K562 (cell line): ENCODE measurements around the gene NDUFA6. TPM values are rescaled to one million over a fixed set of nuclear protein-coding genes. Genes with fewer than 3 reads are reported as not detected.

Source experiments
- ATAC-seq: fragments of 200-7000 bp; cut with Tn5 transposase; 3 replicates; pipeline ENCODE4 v1.9.1; 2020; ENCODE audit warnings: moderate library complexity
- BruUV-seq: library from RNA; stranded (reverse); fragments of 400-500 nt; replicated peaks from 2 replicates; lab custom pipeline; 2021; lab: Mats Ljungman, UMichigan
- CTCF ChIA-PET: fragments of 300-600 bp; formaldehyde crosslinking; extraction: SDS; loops from one replicate; lab custom pipeline; 2021; ENCODE audit warnings: low intra/inter-chr PET ratio; lab: Yijun Ruan, JAX
- POLR2A ChIA-PET: fragments of 300-600, 350-650 bp; sonication (Branson Sonifier 250); formaldehyde crosslinking; extraction: SDS; loops from one replicate; lab custom pipeline; 2021; ENCODE audit warnings: antibody characterized with exemption, inconsistent platforms; lab: Yijun Ruan, JAX
- DNase-seq, 4 experiments: peaks; one replicate each; pipeline versions ENCODE4 v3.0.0 to v3.0.0-alpha.2; 2011 to 2018; ENCODE audit warnings: low spot score in 3 of 4, mixed read lengths in 3 of 4; ENCODE audit errors: extremely low read depth in 1 of 4
- FAIRE-seq: peaks from 2 replicates; lab custom pipeline; 2011; peaks lifted over from hg19 to GRCh38; lab: Jason Lieb, UNC
- H2AFZ ChIP-seq: 2 replicates; pipeline ENCODE4 v1.6.0; 2011; ENCODE audit warnings: low read depth, low read length, control low read depth, inconsistent platforms
- H3K27ac ChIP-seq: fragments of 200-600 bp; 3 replicates; pipeline ENCODE4 v1.8.0; 2011; ENCODE audit warnings: low read depth, mild to moderate bottlenecking, control low read depth, inconsistent platforms, low read length, moderate library complexity, mixed read lengths; ENCODE audit errors: extremely low read depth
- H3K27me3 ChIP-seq, 2 experiments: fragments of 300-600 bp in 1 of 2; 2 replicates in 1 of 2; 3 replicates in 1 of 2; pipeline versions ENCODE4 v1.6.0 to v1.8.0; 2011; ENCODE audit warnings: inconsistent platforms in 2 of 2, low read length in 2 of 2, mild to moderate bottlenecking in 1 of 2, mixed read lengths in 1 of 2, moderate library complexity in 1 of 2; ENCODE audit not compliant: control insufficient read depth in 2 of 2, insufficient read depth in 2 of 2
- H3K36me3 ChIP-seq: fragments of 300-600 bp; 3 replicates; pipeline ENCODE4 v1.8.0; 2011; ENCODE audit warnings: mild to moderate bottlenecking, low read length, inconsistent platforms; ENCODE audit not compliant: control insufficient read depth, insufficient read depth
- H3K4me1 ChIP-seq, 2 experiments: fragments of 200-600 bp in 1 of 2; replicated peaks in 1 of 2; 2 replicates in 1 of 2; 3 replicates in 1 of 2; pipeline versions ENCODE4 v1.5.1 to v1.8.0; 2011; ENCODE audit warnings: inconsistent platforms in 2 of 2, low read length in 2 of 2, mild to moderate bottlenecking in 1 of 2, mixed read lengths in 1 of 2, moderate library complexity in 1 of 2; ENCODE audit not compliant: control insufficient read depth in 2 of 2, insufficient read depth in 2 of 2
- H3K4me2 ChIP-seq: 2 replicates; pipeline ENCODE4 v1.6.1; 2011; ENCODE audit warnings: low read length, control low read depth, inconsistent platforms, mixed read lengths; ENCODE audit not compliant: insufficient read depth
- H3K4me3 ChIP-seq: fragments of 200-600 bp; sonication (generic), shearing (Covaris generic); 2 replicates; pipeline ENCODE4 v1.5.1; 2016; ENCODE audit warnings: control low read depth, inconsistent platforms
- H3K79me2 ChIP-seq: fragments of 200-600 bp; 3 replicates; pipeline ENCODE4 v1.8.0; 2011; ENCODE audit warnings: low read length, inconsistent platforms; ENCODE audit not compliant: control insufficient read depth, insufficient read depth
- H3K9ac ChIP-seq, 2 experiments: 2 replicates each; pipeline versions ENCODE4 v1.6.0 to v1.6.1; 2011; ENCODE audit warnings: low read depth in 2 of 2, low read length in 2 of 2, control low read depth in 1 of 2, inconsistent platforms in 1 of 2, mild to moderate bottlenecking in 1 of 2, mixed read lengths in 1 of 2; ENCODE audit not compliant: insufficient read depth in 1 of 2
- H3K9me1 ChIP-seq: one replicate; pipeline ENCODE4 v1.6.0; 2011; ENCODE audit warnings: inconsistent platforms, mild to moderate bottlenecking, low read length, moderate library complexity; ENCODE audit not compliant: control insufficient read depth, insufficient read depth
- H3K9me3 ChIP-seq: replicated peaks from 2 replicates; pipeline ENCODE4 v1.5.1; 2011; ENCODE audit warnings: low read depth, low read length, inconsistent platforms; ENCODE audit not compliant: control insufficient read depth, insufficient read depth
- H4K20me1 ChIP-seq: replicated peaks from 2 replicates; pipeline ENCODE4 v1.6.1; 2011; ENCODE audit warnings: low read length, inconsistent platforms, mixed read lengths; ENCODE audit not compliant: control insufficient read depth, insufficient read depth
- GTF2F1 ChIP-seq: IDR thresholded peaks from 2 replicates; pipeline ENCODE4 v1.6.1; 2011; ENCODE audit warnings: low read depth, low read length, improper control_type of control experiment
- MTA2 ChIP-seq: fragments of 450-650 bp; IDR thresholded peaks from 2 replicates; pipeline ENCODE4 v1.6.1; 2016; ENCODE audit warnings: low read depth
- POLR2AphosphoS2 ChIP-seq: IDR thresholded peaks from 2 replicates; pipeline ENCODE4 v1.6.1; 2012; ENCODE audit warnings: low read length, improper control_type of control experiment
- SUPT5H ChIP-seq: fragments of 450-650 bp; IDR thresholded peaks from 2 replicates; pipeline ENCODE4 v1.6.1; 2016
- TRIM25 ChIP-seq: fragments of 450-650 bp; IDR thresholded peaks from 2 replicates; pipeline ENCODE4 v1.7.0; 2016; ENCODE audit warnings: borderline replicate concordance
- YBX1 ChIP-seq: fragments of 450-650 bp; IDR thresholded peaks from 2 replicates; pipeline ENCODE4 v1.7.1; 2016; ENCODE audit warnings: mild to moderate bottlenecking
- ZNF408 ChIP-seq: fragments of 250-450 bp; sonication (Bioruptor Pico); IDR thresholded peaks from 2 replicates; pipeline ENCODE4 v1.4.0; 2020; ENCODE audit warnings: low read depth, mild to moderate bottlenecking, moderate library complexity
- WGBS: fragments of 100-300 bp; shearing (Covaris generic); methylation state at CpG from one replicate; pipeline ENCODE4 v1.1.6; 2016; ENCODE audit warnings: low coverage, mixed read lengths; ENCODE audit not compliant: insufficient coverage; ENCODE audit errors: missing lambda C conversion rate; 5-methylcytosine and 5-hydroxymethylcytosine counted together
- in situ Hi-C: fragments of 300-500 bp; cut with MboI; formaldehyde crosslinking; loops from 4 replicates; pipeline ENCODE4 v1.15.0; 2018; ENCODE audit warnings: inconsistent platforms, mixed read lengths
- intact Hi-C: fragments of 100-400 bp; cut with micrococcal nuclease; formaldehyde crosslinking; loops from 2 replicates; pipeline ENCODE4 v1.14.2; 2022
- polyA plus RNA-seq, 8 experiments: library from polyadenylated mRNA; depleted of rRNA in 4 of 8; stranded (reverse) in 5 of 8; unstranded in 3 of 8; fragments of >200 nt; fragmentation: Nextera tagmentation in 2 of 8; fragmentation: Illumina TruSeq in 1 of 8; extraction: Ambion mirVana in 2 of 8; extraction: Trizol in 1 of 8; gene quantifications; 2 replicates each; pipeline versions ENCODE4 v1.2.1 to v1.2.3, GENCODE V29; 2011 to 2014; ENCODE audit warnings: inconsistent platforms in 1 of 8, missing spikeins in 1 of 8
- total RNA-seq, 7 experiments: library from RNA; depleted of rRNA in 6 of 7; stranded (reverse); fragments of >200 nt in 6 of 7; fragmentation: Illumina TruSeq in 2 of 7; extraction: Trizol in 2 of 7; gene quantifications; 2 replicates each; pipeline versions ENCODE4 v1.2.1 to v1.2.3, GENCODE V29; 2011 to 2021; ENCODE audit warnings: low replicate concordance in 1 of 7

NDUFA6 gene
- total and polyA plus RNA-seq, 9 of the 15 experiments (the other 6 are each of a cell fraction or from before 2014, with no cell fraction given): 90.0 to 474 (median 128) TPM

DNA sequence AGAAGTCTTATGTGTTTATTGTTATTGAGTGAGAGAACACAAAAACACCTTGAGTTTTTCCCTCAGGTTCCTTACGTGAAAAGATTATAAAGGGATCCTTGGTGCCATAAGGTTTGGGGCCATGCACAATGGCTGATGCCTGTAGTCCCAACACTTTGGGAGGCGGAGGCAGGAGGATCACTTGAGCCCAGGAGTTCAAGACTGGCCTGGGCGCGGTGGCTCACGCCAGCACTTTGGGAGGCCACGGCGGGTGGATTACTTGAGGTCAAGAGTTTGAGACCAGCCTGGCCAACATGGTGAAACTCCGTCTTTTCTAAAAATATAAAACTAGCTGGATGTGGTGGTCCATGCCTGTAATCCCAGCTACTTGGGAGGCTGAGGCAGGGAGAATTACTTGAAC is 5.7 kb downstream of the NDUFA6 start:
- POLR2A ChIA-PET: interaction anchor here (0.6 kb wide), 1 partner anchor 14 kb away, joined by 3 read pairs; the partner anchor contains the start of gene NAGA

More for the DNA sequence above, 5.7 kb downstream of the NDUFA6 start:
- peaks cover 8% of the 10 kb centered on the region; the same call in 1 of the 2 replicates for H3K9me3 ChIP-seq
- intact Hi-C loops (no loop called here), in situ Hi-C loops (no loop called here)
- no peaks in the 10 kb centered on the region for H4K20me1 ChIP-seq
- H3K36me3 ChIP-seq: peaks cover 62% of the 10 kb centered on the region
- ATAC-seq (no peak), DNase-seq (no peak), FAIRE-seq (no peak)
- H3K4me2 ChIP-seq: no peak overlapping the region
- H3K27ac ChIP-seq: no peak overlapping the region
- peaks cover 46% of the 10 kb centered on the region for H3K79me2 ChIP-seq
- no peaks in the 10 kb centered on the region for H3K9me1 ChIP-seq
- H3K4me1 ChIP-seq: peaks cover 0 to 2% of the 10 kb centered on the region in 2 experiments; a peak in 2 of 5 replicates
- BruUV-seq: no TSS peak
- H3K9ac ChIP-seq: no peak overlapping the region
- CTCF ChIA-PET: no interaction called here
- 94% methylated on average over 7 of the region's 8 CpGs for WGBS
- H2AFZ ChIP-seq: no peak overlapping the region
- TF ChIP-seq SUPT5H (0 out of 2 replicates have a peak, but pooled peaks have one; percentile 13), ZNF408 (CRISPR knock-in tag) (no peak), TRIM25 (no peak), YBX1 (no peak), MTA2 (no peak), POLR2AphosphoS2 (0 out of 2 replicates have a peak, but pooled peaks have one; percentile 2), GTF2F1 (no peak)
- no peaks in the 10 kb centered on the region for H3K27me3 ChIP-seq
- H3K4me3 ChIP-seq: no peak overlapping the region
